ENCODE data around the gene RPS15A.

Gene RPS15A

GRCh38 chr16:18789850-18790706 lies at the start of gene RPS15A:
Gene RPS15A, minus strand, starts transcription at chr16:18790334. Its CDS starts 1,221 bp downstream, at chr16:18789113.
- TF ChIP-seq, protein P1, sequence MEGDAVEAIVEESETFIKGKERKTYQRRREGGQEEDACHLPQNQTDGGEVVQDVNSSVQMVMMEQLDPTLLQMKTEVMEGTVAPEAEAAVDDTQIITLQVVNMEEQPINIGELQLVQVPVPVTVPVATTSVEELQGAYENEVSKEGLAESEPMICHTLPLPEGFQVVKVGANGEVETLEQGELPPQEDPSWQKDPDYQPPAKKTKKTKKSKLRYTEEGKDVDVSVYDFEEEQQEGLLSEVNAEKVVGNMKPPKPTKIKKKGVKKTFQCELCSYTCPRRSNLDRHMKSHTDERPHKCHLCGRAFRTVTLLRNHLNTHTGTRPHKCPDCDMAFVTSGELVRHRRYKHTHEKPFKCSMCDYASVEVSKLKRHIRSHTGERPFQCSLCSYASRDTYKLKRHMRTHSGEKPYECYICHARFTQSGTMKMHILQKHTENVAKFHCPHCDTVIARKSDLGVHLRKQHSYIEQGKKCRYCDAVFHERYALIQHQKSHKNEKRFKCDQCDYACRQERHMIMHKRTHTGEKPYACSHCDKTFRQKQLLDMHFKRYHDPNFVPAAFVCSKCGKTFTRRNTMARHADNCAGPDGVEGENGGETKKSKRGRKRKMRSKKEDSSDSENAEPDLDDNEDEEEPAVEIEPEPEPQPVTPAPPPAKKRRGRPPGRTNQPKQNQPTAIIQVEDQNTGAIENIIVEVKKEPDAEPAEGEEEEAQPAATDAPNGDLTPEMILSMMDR (conservative IDR thresholded peaks at IDR 0.05; ENCODE audit: low read depth, low read length) = no peak
- peak within 1 kb of the TSS; percentile 99 for H3K4me3 ChIP-seq (ENCODE audit: low read length)

GRCh38 chr16:18839555-18839954 lies 49.4 kb upstream of the RPS15A start:
- TF ChIP-seq, protein P1 (conservative IDR thresholded peaks at IDR 0.05; ENCODE audit: low read depth, low read length) = no peak
- no peak for DNase-seq (ENCODE audit: low read depth)
- H3K4me3 ChIP-seq (ENCODE audit: low read length) = no peak overlapping the region

More at GRCh38 chr16:18789850-18790706, at the start of gene RPS15A:
- DNase-seq (ENCODE audit: low read depth) = peak; percentile 93

GRCh38 chr16:18836702-18837101 lies 46.6 kb upstream of the RPS15A start:
- TF ChIP-seq, protein P1 (conservative IDR thresholded peaks at IDR 0.05; ENCODE audit: low read depth, low read length) = no peak
- no peak overlapping the region for H3K4me3 ChIP-seq (ENCODE audit: low read length)
- no peak for DNase-seq (ENCODE audit: low read depth)

- TF ChIP-seq, protein P1 (conservative IDR thresholded peaks at IDR 0.05; ENCODE audit: low read depth, low read length) = no peak
- DNase-seq (ENCODE audit: low read depth) = no peak
- H3K4me3 ChIP-seq (ENCODE audit: low read length) = no peak overlapping the region
Measured at GRCh38 chr16:18834864-18835263, 44.7 kb upstream of the RPS15A start.

DNA sequence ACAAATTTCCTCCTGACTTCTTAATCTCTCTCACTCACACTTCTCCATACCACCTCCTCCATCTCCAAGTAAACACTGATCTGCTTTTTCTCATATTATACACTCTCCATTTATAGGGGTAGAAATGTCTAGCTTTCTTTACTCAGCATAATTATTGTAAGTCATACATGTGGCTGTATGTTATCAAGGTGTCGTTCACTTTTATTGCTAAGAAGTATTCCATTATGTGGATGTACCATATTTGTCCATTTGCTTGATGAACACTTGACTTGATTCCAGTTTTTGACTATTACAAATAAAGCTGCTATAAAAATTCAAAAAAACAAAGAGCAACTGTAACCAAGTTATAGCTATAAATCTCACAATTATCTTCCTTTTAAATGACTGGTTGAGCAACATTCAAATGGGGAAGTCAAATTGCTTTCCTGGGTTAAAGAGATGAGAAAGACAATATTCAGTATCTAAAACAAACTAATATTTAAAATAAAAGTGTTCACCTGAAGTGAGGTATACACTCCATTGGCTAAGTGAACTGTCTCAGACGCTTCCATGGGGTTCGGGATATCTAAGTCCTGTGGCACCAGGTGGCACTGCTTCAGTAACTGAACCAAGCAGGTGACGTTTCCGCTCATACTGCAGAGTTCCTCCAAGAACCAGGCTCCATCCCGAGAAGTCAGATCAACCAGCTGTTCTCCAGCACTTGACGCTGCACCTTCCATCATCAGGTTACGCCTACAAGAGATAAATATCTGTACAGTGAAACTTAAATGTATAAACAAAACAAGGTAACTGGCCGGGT lies 43.8 kb upstream of the RPS15A start:
- TF ChIP-seq, protein P1 (conservative IDR thresholded peaks at IDR 0.05; ENCODE audit: low read depth, low read length) = no peak
- DNase-seq (ENCODE audit: low read depth) = no peak
- no peak overlapping the region for H3K4me3 ChIP-seq (ENCODE audit: low read length)

DNA sequence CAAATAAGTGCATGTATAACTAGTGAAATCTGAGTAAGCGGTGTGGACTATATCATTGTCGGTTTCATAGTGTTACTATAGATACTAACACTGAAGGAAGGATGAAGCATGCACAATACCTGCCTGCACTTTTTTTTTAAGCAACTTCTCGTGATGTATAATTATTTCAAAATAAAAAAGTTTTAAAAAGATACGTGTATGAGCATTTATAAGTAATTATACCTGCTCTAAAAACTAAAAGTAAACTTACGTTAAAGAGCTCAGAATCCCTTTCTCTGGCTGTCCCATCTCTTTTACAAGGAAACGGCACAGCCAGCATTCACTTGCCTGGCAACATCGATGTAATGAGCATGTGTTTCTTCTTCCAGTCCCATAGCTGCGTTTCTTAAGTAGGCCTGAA lies 42.5 kb upstream of the RPS15A start:
- no peak overlapping the region for H3K4me3 ChIP-seq (ENCODE audit: low read length)
- DNase-seq (ENCODE audit: low read depth) = no peak
- TF ChIP-seq, protein P1 (conservative IDR thresholded peaks at IDR 0.05; ENCODE audit: low read depth, low read length) = no peak

Measured in retinal pigment epithelial cell (primary cell).